Esophagus squamous epithelium (tissue), 5 donors: ENCODE data around the gene EFCAB7. TPM values are rescaled to one million over a fixed set of nuclear protein-coding genes. Genes with fewer than 3 reads are reported as not detected.

Experiments used
- DNase-seq: peaks from one replicate; lab custom pipeline; 2025; lab: John Stamatoyannopoulos, UW
- H3K27ac ChIP-seq, 4 donors: fragments of 200-600 bp; sonication (generic); one replicate each; pipeline ENCODE4 v1.5.1; 2016 to 2019; ENCODE audit warnings: mild to moderate bottlenecking in 1 of 4
- H3K27me3 ChIP-seq, 4 donors: fragments of 200-600 bp; sonication (generic); 1 replicate in 3 of 4; 2 replicates in 1 of 4; pipeline versions ENCODE4 v1.5.1 to v1.6.0; 2017 to 2021; ENCODE audit warnings: antibody characterized with exemption in 1 of 4
- H3K36me3 ChIP-seq, 3 donors: fragments of 200-600 bp; sonication (generic); one replicate each; pipeline ENCODE4 v1.5.1; 2016 to 2019
- H3K4me1 ChIP-seq, 3 donors: fragments of 200-600 bp; sonication (generic); one replicate each; pipeline ENCODE4 v1.5.1; 2017 to 2019
- H3K4me3 ChIP-seq, 4 donors: fragments of 200-600 bp; sonication (generic); 1 replicate in 3 of 4; 2 replicates in 1 of 4; pipeline ENCODE4 v1.5.1; 2016 to 2019; ENCODE audit warnings: mild to moderate bottlenecking in 2 of 4, moderate library complexity in 1 of 4
- H3K9me3 ChIP-seq, 3 donors: fragments of 200-600 bp; sonication (generic); one replicate each; pipeline ENCODE4 v1.5.1; 2016 to 2019
- POLR2A ChIP-seq, 4 donors: fragments of 450-650 bp; IDR thresholded peaks; one replicate each; pipeline ENCODE4 v1.6.1; 2017; ENCODE audit warnings: antibody characterized with exemption in 4 of 4, mild to moderate bottlenecking in 4 of 4, moderate library complexity in 3 of 4
- WGBS, 2 donors: methylation state at CpG; one replicate each; pipeline ENCODE4 v1.1.5; 2018; 5-methylcytosine and 5-hydroxymethylcytosine counted together
- intact Hi-C: fragments of 100-400 bp; cut with DNase I; formaldehyde crosslinking; loops from one replicate; pipeline ENCODE4 v1.15.0; 2022
- total RNA-seq, 4 donors: library from RNA; depleted of rRNA; stranded (reverse); fragments of >200 nt; gene quantifications; one replicate each; pipeline ENCODE4 v1.1.0, GENCODE V29; 2016
- TF ChIP-seq, protein P1 (sequence below), 6 experiments: fragments of 450-650 bp in 4 of 6; fragments of 200-600 bp in 2 of 6; sonication (generic) in 2 of 6; IDR thresholded peaks; one replicate each; pipeline ENCODE4 v1.5.1; 2016 to 2019; ENCODE audit warnings: antibody characterized with exemption in 6 of 6, mild to moderate bottlenecking in 4 of 6, moderate library complexity in 4 of 6
- donor health status: DM: yes; HTN: yes; CAD: no.

The EFCAB7 gene
- total RNA-seq, 4 donors from 2014 or later: 1.1 to 4.2 (median 2.7) TPM

DNA sequence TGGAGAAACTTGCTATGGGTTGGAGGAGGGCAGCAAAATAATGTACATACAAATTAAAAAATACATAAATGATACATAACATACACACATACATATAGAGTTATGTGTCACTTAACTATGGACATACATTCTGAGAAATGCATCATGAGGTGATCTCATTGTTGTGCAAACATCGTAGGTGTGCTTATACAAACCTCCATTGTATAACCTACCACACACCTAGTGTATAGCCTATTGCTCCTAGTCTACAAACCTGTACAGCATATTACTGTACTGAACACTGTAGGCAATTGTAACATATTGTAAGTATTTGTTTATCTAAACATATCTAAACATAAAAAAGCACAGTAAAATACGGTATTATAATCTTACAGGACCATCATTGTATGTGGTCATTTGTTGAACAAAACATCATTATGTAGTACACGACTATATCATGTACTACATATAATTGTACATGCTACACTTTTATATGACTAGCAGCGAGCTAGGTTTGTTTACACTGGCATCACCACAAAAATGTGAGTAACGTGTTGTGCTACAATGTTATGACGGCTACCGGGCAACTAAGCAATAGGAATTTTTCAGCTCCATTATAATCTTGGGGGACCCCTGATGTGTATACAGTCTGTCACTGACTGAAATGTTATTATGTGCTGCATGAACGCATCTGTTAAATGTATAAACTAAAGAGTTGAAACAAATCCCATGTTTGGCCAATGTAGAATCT, 35.8 kb upstream of the EFCAB7 start:
- H3K4me1 ChIP-seq: no peaks in the 10 kb centered on the region
- H3K4me3 ChIP-seq: no peak overlapping the region
- H3K27ac ChIP-seq: no peak overlapping the region
- no peak for DNase-seq
- intact Hi-C loops: no loop called here
- H3K27me3 ChIP-seq: no peaks in the 10 kb centered on the region
- 51 to 55% methylated on average over 8 of the region's 8 CpGs for WGBS, 2 donors
- H3K9me3 ChIP-seq: no peaks in the 10 kb centered on the region
- TF ChIP-seq, protein P1, sequence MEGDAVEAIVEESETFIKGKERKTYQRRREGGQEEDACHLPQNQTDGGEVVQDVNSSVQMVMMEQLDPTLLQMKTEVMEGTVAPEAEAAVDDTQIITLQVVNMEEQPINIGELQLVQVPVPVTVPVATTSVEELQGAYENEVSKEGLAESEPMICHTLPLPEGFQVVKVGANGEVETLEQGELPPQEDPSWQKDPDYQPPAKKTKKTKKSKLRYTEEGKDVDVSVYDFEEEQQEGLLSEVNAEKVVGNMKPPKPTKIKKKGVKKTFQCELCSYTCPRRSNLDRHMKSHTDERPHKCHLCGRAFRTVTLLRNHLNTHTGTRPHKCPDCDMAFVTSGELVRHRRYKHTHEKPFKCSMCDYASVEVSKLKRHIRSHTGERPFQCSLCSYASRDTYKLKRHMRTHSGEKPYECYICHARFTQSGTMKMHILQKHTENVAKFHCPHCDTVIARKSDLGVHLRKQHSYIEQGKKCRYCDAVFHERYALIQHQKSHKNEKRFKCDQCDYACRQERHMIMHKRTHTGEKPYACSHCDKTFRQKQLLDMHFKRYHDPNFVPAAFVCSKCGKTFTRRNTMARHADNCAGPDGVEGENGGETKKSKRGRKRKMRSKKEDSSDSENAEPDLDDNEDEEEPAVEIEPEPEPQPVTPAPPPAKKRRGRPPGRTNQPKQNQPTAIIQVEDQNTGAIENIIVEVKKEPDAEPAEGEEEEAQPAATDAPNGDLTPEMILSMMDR (IDR thresholded peaks at IDR 0.05): no peak
- no peak for TF ChIP-seq POLR2A (IDR thresholded peaks at IDR 0.05)
- no peaks in the 10 kb centered on the region for H3K36me3 ChIP-seq

DNA sequence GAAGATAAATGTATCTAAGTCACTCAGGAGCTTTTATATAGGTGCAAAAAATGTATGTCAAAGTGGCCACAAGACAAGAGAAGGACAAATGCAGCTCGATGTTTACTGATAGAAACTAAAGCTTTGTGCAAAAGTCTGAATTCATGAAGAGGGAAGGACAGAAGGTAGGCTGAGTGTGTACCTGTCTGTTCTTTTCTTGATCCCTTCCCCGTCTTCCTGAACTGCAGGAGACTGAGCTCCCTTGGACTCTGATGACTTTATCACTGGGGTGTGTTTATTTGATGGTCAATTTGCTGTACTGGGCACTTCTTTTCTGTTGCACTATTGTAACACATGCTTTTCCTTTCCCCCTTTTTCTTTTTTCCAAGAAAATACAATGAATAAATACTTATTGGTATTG, 25.7 kb upstream of the EFCAB7 start:
- no peak for TF ChIP-seq POLR2A (IDR thresholded peaks at IDR 0.05)
- TF ChIP-seq, protein P1 (IDR thresholded peaks at IDR 0.05): no peak
- H3K4me3 ChIP-seq: no peak overlapping the region
- H3K36me3 ChIP-seq: no peaks in the 10 kb centered on the region
- 84 to 96% methylated on average over 2 of the region's 2 CpGs for WGBS, 2 donors
- no peaks in the 10 kb centered on the region for H3K27me3 ChIP-seq
- no peaks in the 10 kb centered on the region for H3K9me3 ChIP-seq
- no peak overlapping the region for H3K27ac ChIP-seq
- intact Hi-C loops: no loop called here
- H3K4me1 ChIP-seq: no peaks in the 10 kb centered on the region
- no peak for DNase-seq

DNA sequence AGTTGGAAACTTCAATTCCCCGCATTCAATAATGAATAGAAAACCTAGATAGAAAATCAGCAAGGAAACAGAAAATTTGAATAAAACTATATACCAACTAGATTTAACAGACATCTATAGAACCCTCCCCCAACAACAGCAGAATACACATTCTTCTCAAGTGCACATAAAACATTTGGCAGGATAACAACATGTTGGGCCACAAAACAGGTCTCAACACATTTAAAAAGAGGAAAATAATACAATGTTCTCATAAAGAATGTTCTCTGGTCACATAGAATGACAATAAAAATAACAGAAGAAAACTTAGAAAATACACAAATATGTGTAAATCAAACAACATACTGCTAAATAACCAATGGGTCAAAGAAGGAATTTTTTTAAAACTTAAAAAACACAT, 25.2 kb upstream of the EFCAB7 start:
- Histone ChIP-seq H3K36me3 (no peaks in the 10 kb centered on the region), H3K4me3 (no peak overlapping the region), H3K27ac (no peak overlapping the region), H3K4me1 (no peaks in the 10 kb centered on the region), H3K9me3 (no peaks in the 10 kb centered on the region), H3K27me3 (no peaks in the 10 kb centered on the region)
- DNase-seq: no peak
- WGBS, 2 donors: 91 to 100% methylated on average over 1 of the region's 1 CpG
- TF ChIP-seq, protein P1 (IDR thresholded peaks at IDR 0.05): no peak
- no peak for TF ChIP-seq POLR2A (IDR thresholded peaks at IDR 0.05)
- intact Hi-C loops: no loop called here

DNA sequence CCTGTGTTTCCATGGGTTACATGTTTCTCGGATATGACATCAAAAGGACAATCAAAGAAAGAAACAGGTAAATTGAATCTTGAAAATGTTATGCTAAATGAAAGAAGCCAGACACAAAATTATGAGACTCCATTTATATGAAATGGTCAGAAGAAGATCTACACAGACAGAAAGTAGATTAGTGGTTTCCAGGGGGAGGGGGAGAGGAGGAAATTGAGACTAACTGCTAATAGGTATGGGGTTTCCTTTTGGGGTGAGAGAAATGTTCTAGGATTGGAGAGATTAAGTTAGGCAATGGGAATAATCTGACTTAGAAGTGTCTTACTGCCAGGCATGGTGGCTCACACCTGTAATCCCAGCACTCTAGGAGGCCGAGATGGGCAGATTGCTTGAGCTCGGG, 22.1 kb upstream of the EFCAB7 start:
- TF ChIP-seq, protein P1 (IDR thresholded peaks at IDR 0.05): no peak
- TF ChIP-seq POLR2A (IDR thresholded peaks at IDR 0.05): no peak
- H3K36me3 ChIP-seq: no peaks in the 10 kb centered on the region
- intact Hi-C loops: no loop called here

DNA sequence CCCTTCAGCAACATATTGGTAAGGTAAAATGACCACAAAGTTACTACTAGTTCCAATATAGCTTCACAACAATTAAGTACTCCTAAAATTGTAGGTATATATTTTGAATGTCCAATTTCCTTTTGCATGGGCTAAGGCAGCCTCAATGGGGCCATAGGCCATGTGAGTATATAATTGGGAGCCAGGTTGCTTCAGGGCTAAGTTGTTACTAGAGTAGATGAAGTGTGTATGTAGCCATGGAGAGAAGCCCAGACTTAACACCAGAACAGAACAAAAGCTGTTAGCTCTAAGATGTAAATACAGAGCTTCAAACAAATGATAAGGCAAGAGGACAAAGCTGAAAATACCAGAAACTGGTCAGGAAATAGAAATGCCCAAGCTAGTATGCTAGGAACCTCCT, 16.5 kb upstream of the EFCAB7 start:
- no peak for TF ChIP-seq POLR2A (IDR thresholded peaks at IDR 0.05)
- TF ChIP-seq, protein P1 (IDR thresholded peaks at IDR 0.05): no peak
- no peaks in the 10 kb centered on the region for H3K4me1 ChIP-seq
- H3K4me3 ChIP-seq: no peak overlapping the region
- H3K27me3 ChIP-seq: no peaks in the 10 kb centered on the region
- H3K27ac ChIP-seq: no peak overlapping the region
- DNase-seq: no peak
- no peaks in the 10 kb centered on the region for H3K9me3 ChIP-seq
- intact Hi-C loops: no loop called here
- peaks cover 0 to 28% (median 0%) of the 10 kb centered on the region in 3 donors for H3K36me3 ChIP-seq

More for the DNA sequence above, 22.1 kb upstream of the EFCAB7 start:
- Histone ChIP-seq H3K4me3 (no peak overlapping the region), H3K27me3 (no peaks in the 10 kb centered on the region), H3K4me1 (no peaks in the 10 kb centered on the region), H3K9me3 (no peaks in the 10 kb centered on the region), H3K27ac (no peak overlapping the region)
- DNase-seq: no peak
- 95 to 97% methylated on average over 3 of the region's 3 CpGs for WGBS, 2 donors
